Activated CD8-positive, alpha-beta memory T cell treated with anti-CD3 and anti-CD28 coated beads, Interleukin-2, amount 50 U/mL, for 4 hours (primary cell): Measurements from ENCODE around the gene STX3.
"Not testable (repeated sequence)": the region's sequence is repeated elsewhere in the genome, so short reads cannot be mapped to it uniquely, and the experiment has no call there.

ENCODE experiments used
- DNase-seq: peaks from one replicate; pipeline ENCODE4 v3.0.0-alpha.2; 2020

Gene STX3

DNA sequence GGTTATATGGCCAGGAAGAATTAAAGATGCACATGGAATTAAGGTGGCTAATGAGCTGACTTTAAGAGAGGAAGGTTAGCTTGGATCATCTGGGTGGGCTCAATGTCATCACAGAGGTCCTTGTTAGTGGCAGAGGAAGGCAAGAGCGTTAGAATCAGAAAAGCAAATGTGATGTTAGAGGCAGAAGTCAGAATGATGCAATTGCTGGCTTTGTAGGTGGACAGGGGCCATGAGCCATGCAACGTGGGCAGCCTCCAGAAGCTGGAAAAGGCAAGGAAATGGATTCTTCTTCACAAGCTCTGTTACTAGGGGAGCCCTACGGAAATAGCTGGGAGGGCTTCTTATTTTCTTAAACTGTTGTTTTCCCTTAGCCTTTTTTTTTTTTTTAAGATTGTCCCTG lies 92.5 kb downstream of the STX3 start:
- no peak for DNase-seq

DNA sequence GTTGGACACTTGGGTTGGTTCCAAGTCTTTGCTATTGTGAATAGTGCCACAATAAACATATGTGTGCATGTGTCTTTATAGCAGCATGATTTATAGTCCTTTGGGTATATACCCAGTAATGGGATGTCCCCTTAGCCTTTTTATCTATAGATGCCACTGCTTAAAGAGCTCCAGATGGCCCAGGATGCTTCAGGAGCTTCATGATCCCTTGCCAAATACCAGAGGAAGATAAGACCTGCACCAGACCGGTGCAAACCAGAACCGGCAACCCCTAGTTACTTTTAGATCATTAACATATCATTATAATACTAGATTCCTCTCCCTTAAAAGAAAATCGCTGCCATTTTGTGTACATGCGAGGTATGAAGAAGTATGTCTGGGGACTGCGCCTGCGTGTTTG lies 93.3 kb downstream of the STX3 start:
- not testable (repeated sequence) for DNase-seq

DNA sequence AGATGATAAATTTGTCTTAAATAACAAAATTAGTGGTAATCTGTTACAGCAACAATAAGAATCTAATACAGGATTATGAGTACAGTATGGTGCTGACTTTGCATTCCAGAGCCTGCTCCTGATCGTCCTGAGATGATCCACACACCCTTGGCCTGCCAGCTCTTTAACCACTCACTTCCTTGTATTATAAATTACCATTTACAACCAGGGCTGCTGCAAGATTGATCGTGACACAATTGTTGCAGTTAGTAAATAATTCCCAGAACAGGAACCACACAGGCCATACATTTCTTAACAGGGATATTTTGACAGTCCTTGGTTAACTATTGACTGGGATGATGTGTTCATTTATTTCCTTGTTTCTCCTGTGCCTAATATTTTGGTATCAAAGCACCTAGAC lies 94.0 kb downstream of the STX3 start:
- no peak for DNase-seq

DNA sequence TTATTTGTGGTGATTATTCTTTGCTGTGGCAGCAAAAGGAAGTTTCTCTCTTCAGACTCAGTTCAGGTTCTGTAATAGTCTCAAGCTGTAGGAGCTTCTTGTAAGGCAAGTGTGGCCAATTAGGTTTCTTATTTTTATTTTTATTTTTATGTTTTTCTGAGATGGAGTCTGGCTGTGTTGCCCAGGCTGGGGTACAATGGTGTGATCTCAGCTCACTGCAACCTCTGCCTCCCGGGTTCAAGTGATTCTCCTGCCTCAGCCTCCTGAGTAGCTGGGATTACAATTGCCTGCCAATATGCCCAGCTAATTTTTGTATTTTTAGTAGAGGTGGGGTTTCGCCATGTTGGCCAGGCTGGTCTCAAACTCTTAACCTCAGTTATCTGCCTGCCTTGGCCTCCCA lies 94.4 kb downstream of the STX3 start:
- DNase-seq: not testable (repeated sequence)

DNA sequence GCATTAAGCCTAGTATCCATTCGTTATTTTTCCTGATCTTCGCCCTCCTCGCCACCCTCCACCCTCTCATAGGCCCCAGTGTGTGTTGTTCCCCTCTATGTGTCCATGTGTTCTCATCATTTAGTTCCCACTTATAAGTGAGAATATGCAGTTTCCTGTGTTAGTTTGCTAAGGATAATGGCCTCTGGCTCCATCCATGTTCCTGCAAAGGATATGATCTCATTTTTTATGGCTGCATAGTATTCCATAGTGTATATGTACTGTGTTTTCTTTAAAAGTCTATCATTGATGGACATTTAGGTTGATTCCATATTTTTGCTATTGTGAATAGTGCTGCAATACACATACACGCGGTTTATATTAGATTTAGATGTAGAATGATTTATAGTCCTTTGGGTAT lies 96.2 kb downstream of the STX3 start:
- not testable (repeated sequence) for DNase-seq

DNA sequence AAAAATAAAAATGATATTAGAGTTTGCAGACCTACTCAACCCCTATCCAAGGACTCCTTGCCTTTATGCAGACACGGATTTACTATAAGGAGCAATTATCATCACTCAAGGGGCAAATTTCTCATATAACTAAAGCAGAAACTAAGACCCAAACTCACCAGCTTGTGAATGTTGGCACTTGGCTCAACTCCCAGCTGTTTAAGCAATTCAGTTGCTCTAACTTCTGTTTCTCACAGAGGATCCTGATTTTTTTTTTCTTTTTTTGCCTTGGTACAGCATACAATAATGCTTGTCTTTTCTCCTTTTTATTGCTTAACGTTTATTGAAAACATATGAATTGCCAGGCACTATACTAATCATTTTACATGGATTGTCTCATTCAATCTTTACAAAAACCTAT lies 99.7 kb downstream of the STX3 start:
- DNase-seq: no peak
